ENCODE results near the gene SP9. TPM values are rescaled to one million over a fixed set of nuclear protein-coding genes. Genes with fewer than 3 reads are reported as not detected.
"Not testable (repeated sequence)": the region's sequence is repeated elsewhere in the genome, so short reads cannot be mapped to it uniquely, and the experiment has no call there.

Gene SP9
- total RNA-seq, 4 donors from 2014 or later, result not detected

DNA sequence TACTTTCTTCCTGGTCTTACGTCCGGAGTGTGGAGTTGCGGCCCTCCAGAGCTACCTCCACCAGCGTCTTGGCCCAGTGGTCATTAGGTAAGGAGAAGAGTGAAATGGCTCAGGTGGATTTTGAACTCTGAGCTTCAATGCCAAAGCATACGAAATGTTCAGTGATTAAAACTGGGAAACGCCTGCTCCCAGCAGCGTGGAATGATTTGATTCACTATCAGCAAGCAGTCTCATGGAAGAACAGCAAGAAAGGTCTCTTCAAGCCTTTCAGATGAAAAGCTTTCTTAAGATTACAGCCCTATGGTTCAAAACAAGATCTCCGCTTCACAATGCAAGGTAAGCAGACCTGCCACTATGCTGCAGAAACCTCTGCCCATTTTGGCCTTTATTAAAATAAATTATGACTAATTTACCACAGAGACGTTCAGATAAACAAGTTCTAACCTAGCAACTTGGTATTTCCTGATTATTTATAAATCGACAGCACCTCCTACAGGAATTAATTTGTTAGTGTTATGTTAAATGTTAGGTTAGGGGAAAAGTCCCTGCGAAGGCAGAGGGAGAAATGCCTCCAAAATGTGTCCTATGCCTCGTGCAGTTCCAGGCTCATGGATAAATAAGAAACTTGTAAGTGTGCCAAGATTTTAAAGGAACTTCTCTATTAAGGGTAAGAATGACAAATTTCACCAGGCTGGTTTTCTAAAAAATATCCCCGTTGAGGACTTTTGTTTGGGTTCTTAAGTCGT, 10.1 kb downstream of the SP9 start:
- no peak overlapping the region for H3K4me3 ChIP-seq
- no peaks in the 10 kb centered on the region for H3K9me3 ChIP-seq
- TF ChIP-seq, protein P1, sequence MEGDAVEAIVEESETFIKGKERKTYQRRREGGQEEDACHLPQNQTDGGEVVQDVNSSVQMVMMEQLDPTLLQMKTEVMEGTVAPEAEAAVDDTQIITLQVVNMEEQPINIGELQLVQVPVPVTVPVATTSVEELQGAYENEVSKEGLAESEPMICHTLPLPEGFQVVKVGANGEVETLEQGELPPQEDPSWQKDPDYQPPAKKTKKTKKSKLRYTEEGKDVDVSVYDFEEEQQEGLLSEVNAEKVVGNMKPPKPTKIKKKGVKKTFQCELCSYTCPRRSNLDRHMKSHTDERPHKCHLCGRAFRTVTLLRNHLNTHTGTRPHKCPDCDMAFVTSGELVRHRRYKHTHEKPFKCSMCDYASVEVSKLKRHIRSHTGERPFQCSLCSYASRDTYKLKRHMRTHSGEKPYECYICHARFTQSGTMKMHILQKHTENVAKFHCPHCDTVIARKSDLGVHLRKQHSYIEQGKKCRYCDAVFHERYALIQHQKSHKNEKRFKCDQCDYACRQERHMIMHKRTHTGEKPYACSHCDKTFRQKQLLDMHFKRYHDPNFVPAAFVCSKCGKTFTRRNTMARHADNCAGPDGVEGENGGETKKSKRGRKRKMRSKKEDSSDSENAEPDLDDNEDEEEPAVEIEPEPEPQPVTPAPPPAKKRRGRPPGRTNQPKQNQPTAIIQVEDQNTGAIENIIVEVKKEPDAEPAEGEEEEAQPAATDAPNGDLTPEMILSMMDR (IDR thresholded peaks at IDR 0.05), result peak in 1 of 4 experiments; percentile 19
- no peak for TF ChIP-seq POLR2A (IDR thresholded peaks at IDR 0.05)
- 57 to 62% methylated on average over 9 to 14 of the region's 14 CpGs for WGBS, 2 donors (ENCODE audit: low coverage in 1 of 2)
- peaks cover 0 to 32% of the 10 kb centered on the region in 2 donors for H3K36me3 ChIP-seq
- H3K27me3 ChIP-seq, result peaks cover 54% of the 10 kb centered on the region
- ATAC-seq, result no peak
- peaks cover 0 to 39% (median 21%) of the 10 kb centered on the region in 3 donors for H3K4me1 ChIP-seq
- no peak overlapping the region for H3K27ac ChIP-seq

GRCh38 chr2:174350018-174350417, 15.3 kb downstream of the SP9 start:
- Histone ChIP-seq H3K27ac (no peak overlapping the region), H3K9me3 (no peaks in the 10 kb centered on the region), H3K4me1 (no peaks in the 10 kb centered on the region), H3K4me3 (no peak overlapping the region), H3K36me3 (peaks cover 0 to 55% of the 10 kb centered on the region in 2 donors), H3K27me3 (peaks cover 2% of the 10 kb centered on the region)
- 46 to 83% methylated on average over 2 of the region's 2 CpGs for WGBS, 2 donors (ENCODE audit: low coverage in 1 of 2)
- no peak for ATAC-seq
- no peak for TF ChIP-seq POLR2A (IDR thresholded peaks at IDR 0.05)
- TF ChIP-seq POLR2AphosphoS5 (IDR thresholded peaks at IDR 0.05), result no peak
- no peak for TF ChIP-seq EP300 (IDR thresholded peaks at IDR 0.05)
- TF ChIP-seq, protein P1 (IDR thresholded peaks at IDR 0.05), result no peak

GRCh38 chr2:174350593-174351181, 15.9 kb downstream of the SP9 start:
- Histone ChIP-seq H3K27ac (no peak overlapping the region), H3K4me1 (no peaks in the 10 kb centered on the region), H3K27me3 (no peaks in the 10 kb centered on the region), H3K4me3 (no peak overlapping the region), H3K36me3 (peaks cover 0 to 55% of the 10 kb centered on the region in 2 donors), H3K9me3 (no peaks in the 10 kb centered on the region)
- TF ChIP-seq POLR2AphosphoS5 (IDR thresholded peaks at IDR 0.05) (no peak), EP300 (IDR thresholded peaks at IDR 0.05) (no peak), POLR2A (IDR thresholded peaks at IDR 0.05) (no peak)
- TF ChIP-seq, protein P1 (IDR thresholded peaks at IDR 0.05), result no peak
- ATAC-seq, result no peak
- WGBS, 2 donors (ENCODE audit: low coverage in 1 of 2), result 80 to 97% methylated on average over 2 of the region's 2 CpGs

GRCh38 chr2:174353004-174353403, 18.2 kb downstream of the SP9 start:
- 94 to 100% methylated on average over 1 of the region's 1 CpG for WGBS, 2 donors (ENCODE audit: low coverage in 1 of 2)
- no peak for ATAC-seq
- TF ChIP-seq EP300 (IDR thresholded peaks at IDR 0.05), result no peak
- peaks cover 0 to 8% (median 0%) of the 10 kb centered on the region in 3 donors for H3K4me1 ChIP-seq
- H3K9me3 ChIP-seq, result no peaks in the 10 kb centered on the region
- no peak overlapping the region for H3K4me3 ChIP-seq
- H3K27me3 ChIP-seq, result no peaks in the 10 kb centered on the region
- H3K27ac ChIP-seq, result no peak overlapping the region
- peaks cover 0 to 41% of the 10 kb centered on the region in 2 donors for H3K36me3 ChIP-seq

DNA sequence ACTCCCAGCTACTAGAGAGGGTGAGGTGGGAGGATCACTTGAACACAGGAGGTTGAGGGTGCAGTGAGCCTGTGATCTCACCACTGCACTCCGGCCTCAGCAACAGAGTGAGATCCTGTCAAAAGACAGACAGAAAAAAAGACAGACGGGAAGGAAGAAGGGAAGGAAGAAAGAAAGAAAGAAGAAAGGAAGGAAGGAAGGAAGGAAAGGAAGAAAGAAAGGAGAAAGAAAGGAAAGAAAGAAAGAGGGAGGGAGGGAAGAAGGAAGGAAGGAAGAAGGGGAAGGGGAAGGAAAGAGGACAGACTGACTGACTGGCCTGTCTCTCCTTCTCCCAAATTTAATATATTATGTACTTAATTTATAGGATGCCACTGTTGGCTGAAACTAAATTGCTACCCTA, 21.6 kb downstream of the SP9 start:
- Histone ChIP-seq H3K4me3 (no peak overlapping the region), H3K27ac (no peak overlapping the region), H3K4me1 (peaks cover 0 to 10% (median 0%) of the 10 kb centered on the region in 3 donors), H3K36me3 (peaks cover 0 to 25% of the 10 kb centered on the region in 2 donors), H3K27me3 (no peaks in the 10 kb centered on the region), H3K9me3 (no peaks in the 10 kb centered on the region)
- 86 to 100% methylated on average over 1 of the region's 2 CpGs for WGBS, 2 donors (ENCODE audit: low coverage in 1 of 2)
- ATAC-seq, result no peak
- no peak for TF ChIP-seq POLR2A (IDR thresholded peaks at IDR 0.05)
- TF ChIP-seq, protein P1 (IDR thresholded peaks at IDR 0.05), result no peak
- no peak for TF ChIP-seq POLR2AphosphoS5 (IDR thresholded peaks at IDR 0.05)
- no peak for TF ChIP-seq EP300 (IDR thresholded peaks at IDR 0.05)

DNA sequence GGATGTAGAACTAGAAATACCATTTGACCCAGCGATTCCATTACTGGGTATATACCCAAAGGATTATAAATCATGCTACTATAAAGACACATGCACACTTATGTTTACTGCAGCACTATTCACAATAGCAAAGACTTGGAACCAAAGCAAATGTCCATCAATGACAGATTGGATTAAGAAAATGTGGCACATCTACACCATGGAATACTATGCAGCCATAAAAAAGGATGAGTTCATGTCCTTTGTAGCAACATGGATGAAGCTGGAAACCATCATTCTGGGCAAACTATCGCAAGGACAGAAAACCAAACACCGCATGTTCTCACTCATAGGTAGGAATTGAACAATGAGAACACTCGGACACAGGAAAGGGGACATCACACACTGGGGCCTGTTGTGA, 24.9 kb downstream of the SP9 start:
- Histone ChIP-seq H3K36me3 (peaks cover 0 to 36% of the 10 kb centered on the region in 2 donors), H3K4me1 (peaks cover 0 to 10% (median 0%) of the 10 kb centered on the region in 3 donors)
- H3K4me3 ChIP-seq, ATAC-seq, H3K27me3 ChIP-seq, H3K9me3 ChIP-seq, H3K27ac ChIP-seq: not testable (repeated sequence)
- 88 to 89% methylated on average over 3 to 4 of the region's 4 CpGs for WGBS, 2 donors (ENCODE audit: low coverage in 1 of 2)

All from gastroesophageal sphincter (tissue), 4 donors.